HCT116 (cell line): ENCODE results near the gene FTCDNL1. TPM values are rescaled to one million over a fixed set of nuclear protein-coding genes. Genes with fewer than 3 reads are reported as not detected.

Experiments
- ATAC-seq: fragments of 200-7000 bp; cut with Tn5 transposase; 2 replicates; pipeline ENCODE4 v1.9.1; 2020; ENCODE audit warnings: mild to moderate bottlenecking, moderate library complexity
- BruUV-seq: library from RNA; stranded (reverse); fragments of 400-500 nt; replicated peaks from 2 replicates; lab custom pipeline; 2021; lab: Mats Ljungman, UMichigan
- CTCF ChIA-PET: fragments of 300-600 bp; sonication (Branson Sonifier 250); formaldehyde crosslinking; loops from one replicate; lab custom pipeline; 2021; ENCODE audit warnings: antibody characterized with exemption; lab: Charles Lee
- POLR2A ChIA-PET: fragments of 300-600, 350-600 bp; sonication (Branson Sonifier 250); formaldehyde crosslinking; loops from one replicate; lab custom pipeline; 2021; ENCODE audit warnings: antibody characterized with exemption; lab: Charles Lee
- RAD21 ChIA-PET, 2 experiments: fragments of 300-600 bp; sonication (Branson Sonifier 250); formaldehyde crosslinking; loops; one replicate each; lab custom pipeline; 2023; ENCODE audit warnings: low total read pairs in 2 of 2; ENCODE audit not compliant: uncharacterized antibody in 2 of 2, unreplicated experiment in 2 of 2, low non-redundant PET in 1 of 2; lab: Charles Lee
- DNase-seq: peaks from one replicate; pipeline ENCODE4 v3.0.0-alpha.2; 2010; ENCODE audit warnings: low read depth, low spot score
- H2AFZ ChIP-seq: fragments of 200-600 bp; shearing (Covaris generic), sonication (generic); 2 replicates; pipeline ENCODE4 v1.6.1; 2017; ENCODE audit warnings: low read depth, mixed run types, mixed read lengths, antibody characterized with exemption, low read length; ENCODE audit not compliant: poor library complexity, severe bottlenecking
- H3K27ac ChIP-seq: 2 replicates; pipeline ENCODE4 v1.5.1; 2012; ENCODE audit warnings: low read depth, low read length
- H3K27me3 ChIP-seq: fragments of 200-600 bp; sonication (generic); 2 replicates; pipeline ENCODE4 v1.6.1; 2016; ENCODE audit warnings: mixed run types, low read length, mixed read lengths; ENCODE audit not compliant: insufficient read depth
- H3K36me3 ChIP-seq, 2 experiments: fragments of 200-500 bp in 1 of 2; fragments of 200-600 bp in 1 of 2; sonication (Bioruptor generic) in 1 of 2; sonication (generic) in 1 of 2; 2 replicates each; pipeline versions ENCODE4 v1.5.1 to v1.6.1; 2014 to 2016; ENCODE audit warnings: low read length in 2 of 2, inconsistent platforms in 1 of 2, mixed read lengths in 1 of 2, mixed run types in 1 of 2; ENCODE audit not compliant: insufficient read depth in 2 of 2, control insufficient read depth in 1 of 2
- H3K4me1 ChIP-seq, 2 experiments: fragments of 200-600 bp in 1 of 2; sonication (generic) in 1 of 2; 2 replicates each; pipeline versions ENCODE4 v1.5.1 to v1.6.1; 2012 to 2017; ENCODE audit warnings: low read length in 2 of 2, inconsistent platforms in 1 of 2, mild to moderate bottlenecking in 1 of 2, mixed read lengths in 1 of 2, mixed run types in 1 of 2, moderate library complexity in 1 of 2; ENCODE audit not compliant: insufficient read depth in 2 of 2, control insufficient read depth in 1 of 2
- H3K4me2 ChIP-seq: fragments of 200-600 bp; sonication (generic); 2 replicates; pipeline ENCODE4 v1.6.1; 2017; ENCODE audit warnings: mixed run types, low read length, mixed read lengths
- H3K4me3 ChIP-seq, 2 experiments: fragments of 200-600 bp in 1 of 2; sonication (generic) in 1 of 2; replicated peaks in 1 of 2; 2 replicates each; pipeline ENCODE4 v1.5.1; 2011 to 2016; ENCODE audit warnings: low read length in 2 of 2, control low read depth in 1 of 2, low read depth in 1 of 2, mild to moderate bottlenecking in 1 of 2, mixed read lengths in 1 of 2, mixed run types in 1 of 2
- H3K79me2 ChIP-seq: fragments of 200-600 bp; sonication (generic); 2 replicates; pipeline ENCODE4 v1.6.1; 2017; ENCODE audit warnings: mild to moderate bottlenecking, mixed run types, low read length, moderate library complexity, mixed read lengths; ENCODE audit not compliant: insufficient read depth
- H3K9ac ChIP-seq: fragments of 200-600 bp; sonication (generic); 2 replicates; pipeline ENCODE4 v1.6.1; 2016; ENCODE audit warnings: low read length, mixed read lengths
- H3K9me2 ChIP-seq: fragments of 200-600 bp; sonication (generic), shearing (Covaris generic); 2 replicates; pipeline ENCODE4 v1.6.1; 2017; ENCODE audit warnings: mixed run types, mild to moderate bottlenecking, moderate library complexity; ENCODE audit not compliant: insufficient read depth
- H3K9me3 ChIP-seq, 2 experiments: fragments of 200-500 bp in 1 of 2; fragments of 200-600 bp in 1 of 2; sonication (Bioruptor generic) in 1 of 2; sonication (generic) in 1 of 2; 2 replicates each; pipeline ENCODE4 v1.6.1; 2014 to 2017; ENCODE audit warnings: low read length in 2 of 2, mixed read lengths in 2 of 2, inconsistent platforms in 1 of 2, low read depth in 1 of 2, mild to moderate bottlenecking in 1 of 2, mixed run types in 1 of 2, moderate library complexity in 1 of 2; ENCODE audit not compliant: control insufficient read depth in 1 of 2, insufficient read depth in 1 of 2
- H4K20me1 ChIP-seq: fragments of 200-600 bp; sonication (generic), shearing (Covaris generic); 2 replicates; pipeline ENCODE4 v1.6.1; 2017; ENCODE audit warnings: mixed run types, mild to moderate bottlenecking, moderate library complexity; ENCODE audit not compliant: insufficient read depth
- CBX3 ChIP-seq: IDR thresholded peaks from 2 replicates; pipeline ENCODE4 v1.6.1; 2012; ENCODE audit warnings: low read depth
- CEBPB ChIP-seq: IDR thresholded peaks from 2 replicates; pipeline ENCODE4 v1.6.1; 2012; ENCODE audit warnings: low read depth
- EGR1 ChIP-seq: IDR thresholded peaks from 2 replicates; pipeline ENCODE4 v1.6.1; 2012; ENCODE audit warnings: low read depth
- ELF1 ChIP-seq: IDR thresholded peaks from 2 replicates; pipeline ENCODE4 v1.6.1; 2012; ENCODE audit warnings: low read depth, borderline replicate concordance
- FOSL1 ChIP-seq: IDR thresholded peaks from 2 replicates; pipeline ENCODE4 v1.6.1; 2012; ENCODE audit warnings: low read depth
- POLR2A ChIP-seq: IDR thresholded peaks from 2 replicates; pipeline ENCODE4 v1.7.0; 2011; ENCODE audit warnings: borderline replicate concordance; ENCODE audit not compliant: insufficient read depth, insufficient read length; ENCODE audit errors: extremely low read depth
- SP1 ChIP-seq: IDR thresholded peaks from 2 replicates; pipeline ENCODE4 v1.6.1; 2012; ENCODE audit warnings: low read depth
- SRF ChIP-seq: IDR thresholded peaks from 2 replicates; pipeline ENCODE4 v1.6.1; 2012; ENCODE audit warnings: low read depth
- YY1 ChIP-seq: IDR thresholded peaks from 2 replicates; pipeline ENCODE4 v1.6.1; 2011; ENCODE audit warnings: low read length, low read depth, moderate library complexity, mild to moderate bottlenecking; ENCODE audit not compliant: insufficient replicate concordance; ENCODE audit errors: extremely low read depth
- ZFX ChIP-seq: fragments of 450-650 bp; IDR thresholded peaks from 2 replicates; pipeline ENCODE4 v1.6.1; 2017
- ZNF274 ChIP-seq: fragments of 200-500 bp; sonication (Bioruptor generic); IDR thresholded peaks from 2 replicates; pipeline ENCODE4 v1.6.1; 2014; ENCODE audit warnings: mild to moderate bottlenecking, low read depth, low read length, inconsistent platforms
- intact Hi-C: fragments of 100-400 bp; cut with micrococcal nuclease; formaldehyde crosslinking; loops from 2 replicates; pipeline ENCODE4 v1.10.0; 2022
- total RNA-seq: library from RNA; stranded (reverse); gene quantifications from one replicate; pipeline ENCODE4 v1.2.1, GENCODE V29; 2021; ENCODE audit not compliant: unreplicated experiment
- TF ChIP-seq, protein P1 (sequence below): IDR thresholded peaks from 2 replicates; pipeline ENCODE4 v1.6.1; 2012
- TF ChIP-seq, protein P2 (sequence below): IDR thresholded peaks from 2 replicates; pipeline ENCODE4 v1.6.1; 2012
- TF ChIP-seq, protein P3 (sequence below): IDR thresholded peaks from 2 replicates; pipeline ENCODE4 v1.6.1; 2011; ENCODE audit warnings: mild to moderate bottlenecking, low read length, moderate library complexity; ENCODE audit not compliant: insufficient replicate concordance; ENCODE audit errors: extremely low read depth

The FTCDNL1 gene
- total RNA-seq, 1 experiment from 2014 or later, result 2.6 TPM

DNA sequence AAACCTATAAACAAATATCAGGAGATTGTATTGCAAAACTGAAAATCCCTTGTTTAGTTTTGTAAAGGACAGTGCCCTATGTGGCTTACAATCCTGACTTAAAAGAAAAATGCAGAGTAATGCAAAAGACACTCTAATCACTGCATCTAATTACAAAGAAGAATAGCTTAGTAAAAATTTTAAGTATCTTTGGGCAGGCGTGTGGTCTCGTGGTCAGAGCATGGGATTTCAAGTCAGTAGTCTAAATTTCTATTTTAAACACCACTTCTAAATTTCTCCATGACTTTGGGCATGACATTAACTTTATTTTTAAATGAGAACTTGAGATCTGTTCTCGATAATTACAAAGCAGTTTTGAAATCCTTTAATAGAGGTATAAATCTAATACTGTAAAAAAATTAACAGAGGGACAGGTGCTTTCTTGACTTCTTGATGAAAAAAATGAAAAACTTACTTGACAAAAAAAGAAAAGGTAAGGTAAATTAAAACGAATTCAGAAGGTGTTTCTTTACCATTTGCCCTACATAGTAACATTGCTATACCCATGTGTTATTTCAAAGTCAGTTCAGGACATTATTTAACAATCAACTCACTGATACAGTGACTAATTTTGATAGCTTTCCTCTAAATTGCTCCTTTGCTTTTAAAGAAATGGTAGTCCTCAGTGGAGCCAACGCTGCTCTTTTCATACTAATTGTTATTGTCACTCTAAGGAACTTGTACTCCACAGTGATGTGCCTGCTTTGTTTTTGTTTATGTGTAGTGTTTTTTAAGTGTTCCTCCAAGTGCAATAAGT is 17.6 kb upstream of the FTCDNL1 start:
- H3K4me3 ChIP-seq, result no peak overlapping the region
- H3K27me3 ChIP-seq, result no peaks in the 10 kb centered on the region
- H3K9me2 ChIP-seq, result no peaks in the 10 kb centered on the region
- no peak overlapping the region for H3K9ac ChIP-seq
- H2AFZ ChIP-seq, result no peak overlapping the region
- TF ChIP-seq ZNF274 (no peak), POLR2A (no peak), FOSL1 (no peak)
- TF ChIP-seq, protein P1, sequence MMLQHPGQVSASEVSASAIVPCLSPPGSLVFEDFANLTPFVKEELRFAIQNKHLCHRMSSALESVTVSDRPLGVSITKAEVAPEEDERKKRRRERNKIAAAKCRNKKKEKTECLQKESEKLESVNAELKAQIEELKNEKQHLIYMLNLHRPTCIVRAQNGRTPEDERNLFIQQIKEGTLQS, result no peak
- BruUV-seq, result no TSS peak
- ChIA-PET CTCF (interaction anchor here (1.1 to 1.3 kb wide), 2 partner anchors 8 to 72 kb away, joined by 3 to 5 read pairs; no protein-coding TSS in a partner anchor), RAD21 (no interaction called here), POLR2A (no interaction called here)
- 0 out of 4 replicates have a peak, but pooled peaks cover 0 to under 1% of the 10 kb centered on the region in 2 experiments for H3K9me3 ChIP-seq
- H3K4me1 ChIP-seq, result no peaks in the 10 kb centered on the region
- no peaks in the 10 kb centered on the region for H3K79me2 ChIP-seq
- no peaks in the 10 kb centered on the region for H4K20me1 ChIP-seq
- no peaks in the 10 kb centered on the region for H3K36me3 ChIP-seq
- H3K27ac ChIP-seq, result no peak overlapping the region
- no peak for DNase-seq
- intact Hi-C loops, result loop anchor here (10.0 kb wide), 1 partner anchor 1554 kb away; no protein-coding TSS in a partner anchor
- no peak for ATAC-seq
- H3K4me2 ChIP-seq, result no peak overlapping the region

DNA sequence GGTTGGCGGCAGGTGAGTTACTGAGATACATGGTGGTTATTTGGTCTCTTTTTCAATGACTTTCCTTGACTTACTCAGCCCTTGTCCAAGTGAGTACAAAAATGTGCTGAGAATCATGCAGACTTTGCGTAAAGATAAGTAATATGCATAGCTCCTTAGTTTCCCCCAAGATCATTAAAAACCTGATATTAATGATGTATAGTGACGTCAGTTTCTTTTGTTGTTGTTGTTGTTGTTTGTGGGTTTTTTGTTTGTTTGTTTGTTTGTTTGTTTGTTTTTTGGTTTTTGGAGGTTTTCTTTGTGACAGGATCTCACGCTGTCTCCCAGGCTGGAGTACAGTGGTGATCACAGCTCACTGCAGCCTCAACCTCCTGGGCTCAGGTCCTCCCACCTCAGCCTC is 14.9 kb upstream of the FTCDNL1 start:
- Histone ChIP-seq H4K20me1 (no peaks in the 10 kb centered on the region), H3K4me2 (no peak overlapping the region), H3K9me2 (no peaks in the 10 kb centered on the region), H3K27me3 (no peaks in the 10 kb centered on the region)
- no peak for DNase-seq
- POLR2A ChIA-PET, result no interaction called here
- TF ChIP-seq POLR2A (no peak), SP1 (no peak), YY1 (no peak), EGR1 (no peak), CEBPB (no peak), ELF1 (no peak), ZFX (no peak), SRF (no peak), CBX3 (no peak)
- TF ChIP-seq, protein P2, sequence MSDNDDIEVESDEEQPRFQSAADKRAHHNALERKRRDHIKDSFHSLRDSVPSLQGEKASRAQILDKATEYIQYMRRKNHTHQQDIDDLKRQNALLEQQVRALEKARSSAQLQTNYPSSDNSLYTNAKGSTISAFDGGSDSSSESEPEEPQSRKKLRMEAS, result no peak
- TF ChIP-seq, protein P1, result no peak
- TF ChIP-seq, protein P3, sequence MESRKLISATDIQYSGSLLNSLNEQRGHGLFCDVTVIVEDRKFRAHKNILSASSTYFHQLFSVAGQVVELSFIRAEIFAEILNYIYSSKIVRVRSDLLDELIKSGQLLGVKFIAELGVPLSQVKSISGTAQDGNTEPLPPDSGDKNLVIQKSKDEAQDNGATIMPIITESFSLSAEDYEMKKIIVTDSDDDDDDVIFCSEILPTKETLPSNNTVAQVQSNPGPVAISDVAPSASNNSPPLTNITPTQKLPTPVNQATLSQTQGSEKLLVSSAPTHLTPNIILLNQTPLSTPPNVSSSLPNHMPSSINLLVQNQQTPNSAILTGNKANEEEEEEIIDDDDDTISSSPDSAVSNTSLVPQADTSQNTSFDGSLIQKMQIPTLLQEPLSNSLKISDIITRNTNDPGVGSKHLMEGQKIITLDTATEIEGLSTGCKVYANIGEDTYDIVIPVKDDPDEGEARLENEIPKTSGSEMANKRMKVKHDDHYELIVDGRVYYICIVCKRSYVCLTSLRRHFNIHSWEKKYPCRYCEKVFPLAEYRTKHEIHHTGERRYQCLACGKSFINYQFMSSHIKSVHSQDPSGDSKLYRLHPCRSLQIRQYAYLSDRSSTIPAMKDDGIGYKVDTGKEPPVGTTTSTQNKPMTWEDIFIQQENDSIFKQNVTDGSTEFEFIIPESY, result no peak
- TF ChIP-seq, all 23 proteins: peak for 0
- no peak overlapping the region for H3K27ac ChIP-seq
- H2AFZ ChIP-seq, result no peak overlapping the region
- BruUV-seq, result no TSS peak
- no peaks in the 10 kb centered on the region for H3K4me1 ChIP-seq
- ChIA-PET CTCF (no interaction called here), RAD21 (interaction anchor here in 1 of 2 experiments (0.6 kb wide), 1 partner anchor 74 kb away, joined by 3 read pairs; no protein-coding TSS in a partner anchor)
- no peaks in the 10 kb centered on the region for H3K9me3 ChIP-seq
- no peak overlapping the region for H3K4me3 ChIP-seq
- H3K9ac ChIP-seq, result no peak overlapping the region
- intact Hi-C loops, result loop anchor here (10.0 kb wide), 1 partner anchor 1551 kb away; no protein-coding TSS in a partner anchor
- H3K36me3 ChIP-seq, result no peaks in the 10 kb centered on the region
- no peak for ATAC-seq
- no peaks in the 10 kb centered on the region for H3K79me2 ChIP-seq
